GM18508 (cell line): ENCODE measurements around the gene SESN1.
"Not testable (repeated sequence)": the region's sequence is repeated elsewhere in the genome, so short reads cannot be mapped to it uniquely, and the experiment has no call there.

Experiments used
- ATAC-seq: cut with Tn5 transposase; IDR thresholded peaks from one replicate; pipeline ENCODE4 v1.9.1; 2021; ENCODE audit warnings: moderate number of reproducible peaks; ENCODE audit not compliant: insufficient read depth, unreplicated experiment

The SESN1 gene

GRCh38 chr6:109008054-109008453 lies 86.6 kb downstream of the SESN1 start:
- no peak for ATAC-seq

DNA sequence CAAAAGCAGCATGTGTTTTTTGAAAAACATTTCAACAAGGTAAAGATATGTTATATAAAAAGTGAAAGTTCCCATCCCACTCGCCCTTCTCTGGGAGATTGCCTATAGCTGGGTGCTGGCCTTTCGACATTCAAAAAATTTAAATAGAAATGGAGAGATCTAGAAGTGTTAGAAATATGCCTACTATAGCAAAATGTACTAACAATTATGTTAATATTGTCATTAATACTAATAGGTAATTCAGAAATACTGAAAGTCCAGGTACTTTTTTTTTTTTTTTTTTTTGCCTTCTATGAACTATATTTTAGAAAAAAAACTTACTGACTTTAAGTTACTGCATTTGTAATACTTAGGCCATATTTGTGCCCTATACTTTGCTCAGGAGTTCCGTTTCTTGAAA lies 87.1 kb downstream of the SESN1 start:
- ATAC-seq, result no peak

DNA sequence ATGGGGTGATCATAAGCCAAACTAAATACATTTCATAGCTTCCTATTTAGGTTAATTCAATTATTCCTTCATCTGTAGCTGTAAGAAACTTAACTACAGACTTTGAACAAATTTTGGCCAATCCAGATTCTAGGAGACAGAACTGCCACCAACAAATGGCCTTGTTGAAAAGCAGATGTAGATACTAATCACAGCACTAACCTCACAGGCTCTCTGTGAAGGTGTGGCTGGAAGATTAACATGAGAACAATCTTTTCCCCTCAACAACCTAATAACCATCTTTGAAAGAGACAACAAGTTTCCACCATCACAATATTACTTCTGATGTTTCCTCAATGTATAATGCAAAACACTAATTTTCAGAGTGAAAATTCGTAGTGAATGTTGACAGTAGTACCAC lies 87.8 kb downstream of the SESN1 start:
- no peak for ATAC-seq

GRCh38 chr6:109002882-109003281 lies 91.8 kb downstream of the SESN1 start:
- ATAC-seq, result no peak

DNA sequence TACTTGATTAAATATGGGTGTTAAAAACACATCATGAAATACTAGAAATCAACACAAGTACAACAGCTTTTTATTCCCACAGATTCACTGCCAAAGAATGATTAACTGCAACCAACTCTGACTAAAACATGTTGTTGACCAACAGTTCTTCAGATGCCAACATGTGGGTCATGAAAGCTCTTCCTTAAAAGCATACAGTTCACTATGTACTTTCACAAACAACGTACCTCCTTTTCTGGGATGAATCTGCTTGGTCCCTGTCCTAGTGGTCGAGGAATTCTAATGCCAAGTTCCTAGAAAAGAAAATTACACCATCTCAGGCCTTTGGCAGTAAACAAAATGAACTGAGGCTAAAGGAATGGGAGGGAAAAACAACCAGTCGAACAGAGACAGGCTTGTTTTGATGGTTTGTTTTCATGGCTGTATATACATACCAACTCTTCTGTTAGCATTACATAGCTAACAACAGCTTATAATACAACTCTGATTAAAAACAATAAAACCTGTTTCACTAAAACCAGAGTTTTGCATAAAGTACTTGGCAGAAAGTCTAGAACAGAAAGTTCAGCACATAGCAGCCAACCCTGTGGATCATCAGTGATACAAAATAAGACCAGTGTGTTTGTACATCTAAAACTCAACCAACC lies 92.5 kb downstream of the SESN1 start:
- ATAC-seq, result no peak

DNA sequence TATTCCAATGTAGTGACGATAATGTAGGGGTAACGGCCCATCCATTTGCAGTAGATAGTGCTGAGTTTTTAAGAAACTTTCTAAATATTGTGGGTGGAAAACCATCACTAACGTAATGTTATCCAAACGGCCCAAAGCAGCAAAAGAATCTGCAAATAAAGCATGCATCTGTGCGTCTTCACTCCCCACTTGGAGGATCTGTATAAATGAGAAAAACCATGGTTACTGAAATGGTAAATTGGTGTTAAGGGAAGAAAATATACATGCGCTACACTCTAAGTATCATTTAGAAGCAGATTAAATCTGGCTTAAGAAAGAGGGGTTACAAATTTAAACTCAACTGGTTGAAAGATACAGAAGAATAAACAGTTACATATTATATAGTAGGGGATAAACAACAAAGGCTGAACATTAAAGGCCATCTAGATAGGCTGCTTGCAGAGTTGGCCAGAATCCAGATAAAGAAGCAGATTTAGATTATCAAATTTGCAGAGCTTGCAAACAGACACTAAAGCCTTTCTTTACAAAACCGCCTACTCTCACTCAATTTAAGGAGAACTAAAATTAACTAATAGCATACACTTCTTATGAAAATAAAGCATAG lies 93.3 kb downstream of the SESN1 start:
- ATAC-seq, result no peak

DNA sequence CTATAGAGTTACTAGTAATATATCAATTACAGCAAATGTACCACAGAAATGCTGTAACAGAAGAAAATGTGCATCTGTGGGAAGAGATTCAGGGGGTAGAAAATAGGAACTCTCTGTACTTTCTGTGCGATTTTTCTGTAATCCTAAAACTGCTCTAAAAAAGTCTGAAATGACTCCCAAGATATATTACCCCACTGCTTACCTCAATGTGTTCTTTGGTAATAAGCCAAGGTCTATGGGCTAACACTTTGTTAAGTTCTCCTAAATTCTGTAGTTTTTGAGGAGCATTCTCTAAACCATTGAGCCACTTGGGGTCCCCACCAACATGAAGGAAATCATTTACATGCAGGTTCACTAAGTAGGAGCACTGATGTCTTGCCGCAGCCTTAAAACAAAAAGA lies 94.4 kb downstream of the SESN1 start:
- ATAC-seq, result no peak

DNA sequence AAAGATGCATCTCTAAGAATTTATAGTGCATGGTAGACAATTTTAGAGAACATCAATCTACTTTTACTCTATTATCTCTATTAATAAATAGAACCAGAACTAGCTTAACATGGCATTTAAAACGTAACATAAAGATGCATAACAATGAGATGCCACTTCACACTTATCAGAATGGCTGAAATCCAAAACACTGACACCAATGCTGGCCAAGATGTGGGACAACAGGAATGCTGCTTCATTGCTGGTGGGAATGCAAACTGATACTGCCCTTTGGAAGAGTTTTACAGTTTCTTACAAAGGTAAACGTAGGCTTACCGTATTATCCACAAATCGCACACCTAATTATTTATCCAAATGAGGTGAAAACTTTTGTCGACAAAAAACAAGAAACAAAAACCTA lies 95.2 kb downstream of the SESN1 start:
- no peak for ATAC-seq

DNA sequence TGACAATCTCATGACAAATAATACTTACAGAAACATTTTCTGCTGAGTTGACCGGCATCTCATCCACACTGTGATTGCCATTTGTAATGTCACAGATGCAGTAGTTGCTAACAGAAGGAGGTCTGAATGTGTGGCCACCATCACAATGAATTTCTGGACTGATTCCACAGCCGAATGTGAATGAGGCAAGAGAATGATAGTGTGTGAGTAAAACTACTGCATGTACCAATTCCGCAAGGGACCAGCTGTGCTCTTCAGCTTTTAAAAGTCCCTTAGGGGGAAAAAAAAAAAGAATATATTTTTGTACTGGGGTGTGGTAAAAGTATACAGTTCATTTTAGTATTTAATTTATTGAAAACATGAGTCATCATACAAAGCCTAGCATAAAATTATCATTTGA lies 96.2 kb downstream of the SESN1 start:
- no peak for ATAC-seq

DNA sequence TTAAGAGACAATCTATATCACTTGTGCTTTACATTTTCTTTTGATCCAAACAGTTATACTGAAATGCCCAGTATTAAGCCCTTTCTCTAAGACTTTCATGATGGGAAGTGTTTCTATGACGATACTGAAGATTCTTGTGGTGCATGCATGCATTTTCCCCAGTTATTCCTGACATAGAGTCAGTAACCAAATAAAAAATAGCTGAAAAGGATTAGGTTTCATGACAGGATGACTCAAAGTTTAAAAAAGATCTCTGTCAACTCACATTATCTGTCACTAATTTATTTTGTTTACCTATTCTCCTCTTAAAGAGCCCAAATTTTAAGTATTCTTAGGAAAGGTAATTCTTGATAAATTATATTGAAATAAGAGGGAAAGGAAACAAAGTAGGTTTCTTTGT lies 98.4 kb downstream of the SESN1 start:
- no peak for ATAC-seq

- ATAC-seq, result no peak
These were observed 99.3 kb downstream of the SESN1 start for GRCh38 chr6:108995296-108995695.

- no peak for ATAC-seq
These were observed 100.8 kb downstream of the SESN1 start for GRCh38 chr6:108993876-108994275.

- ATAC-seq, result no peak
These were observed 104.9 kb downstream of the SESN1 start for GRCh38 chr6:108989700-108990099.

GRCh38 chr6:108988765-108989164 lies 105.9 kb downstream of the SESN1 start:
- no peak for ATAC-seq

GRCh38 chr6:108988296-108988695 lies 106.3 kb downstream of the SESN1 start:
- ATAC-seq, result no peak

DNA sequence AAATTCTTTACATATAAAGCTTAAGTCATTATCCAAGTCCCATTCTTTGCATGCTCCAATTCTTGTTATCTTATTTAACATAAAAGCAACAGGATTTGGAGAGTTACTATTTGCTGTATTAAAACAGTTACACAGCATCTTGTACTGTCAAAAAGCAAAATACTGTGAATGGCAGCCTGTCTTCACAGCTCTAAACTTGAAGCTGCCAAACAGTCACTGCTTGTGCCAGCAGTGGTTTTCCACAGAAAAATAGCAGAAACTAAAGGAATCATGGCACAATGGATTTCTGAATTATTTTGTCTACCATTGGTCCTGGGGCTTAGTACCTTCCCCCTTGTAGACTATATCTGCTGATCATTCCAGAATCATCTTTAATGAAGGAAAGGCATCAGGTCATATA lies 107.5 kb downstream of the SESN1 start:
- ATAC-seq, result no peak

DNA sequence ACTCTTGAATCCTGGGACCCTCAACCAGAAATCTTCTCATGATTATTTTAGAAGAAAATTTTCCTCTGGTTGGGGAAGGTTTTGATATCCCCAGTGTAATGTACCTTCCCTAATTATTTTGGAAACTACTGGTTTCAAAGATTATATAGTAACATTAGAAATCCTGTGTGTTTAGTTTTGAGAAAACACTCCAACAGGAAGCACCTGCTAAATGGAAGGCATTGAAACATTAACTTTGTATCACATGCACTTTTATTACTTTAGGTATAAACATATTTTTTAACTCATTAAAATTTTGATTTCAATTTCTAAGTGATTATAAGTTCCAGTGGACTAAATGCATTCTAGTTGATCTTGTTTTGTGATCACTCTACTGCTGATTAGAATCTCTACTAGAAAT lies 109.3 kb downstream of the SESN1 start:
- no peak for ATAC-seq

DNA sequence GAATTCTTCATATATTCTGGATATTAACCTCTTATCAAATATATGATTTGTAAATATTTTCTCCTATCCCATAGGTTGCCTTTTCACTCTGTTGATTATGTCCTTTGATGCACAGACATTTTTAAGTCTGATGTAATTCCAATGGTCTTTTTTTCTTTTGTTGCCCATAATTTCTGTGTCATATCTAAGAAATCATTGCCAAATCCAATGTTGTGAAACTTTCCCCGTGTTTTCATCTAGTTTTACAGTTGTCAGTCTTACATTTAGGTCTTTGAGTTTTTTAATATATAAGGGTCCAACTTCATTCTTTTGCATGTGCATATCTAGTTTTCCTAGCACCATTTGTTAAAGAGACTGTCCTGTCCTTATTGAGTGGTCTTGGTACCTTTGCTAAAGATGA lies 111.5 kb downstream of the SESN1 start:
- no peak for ATAC-seq

DNA sequence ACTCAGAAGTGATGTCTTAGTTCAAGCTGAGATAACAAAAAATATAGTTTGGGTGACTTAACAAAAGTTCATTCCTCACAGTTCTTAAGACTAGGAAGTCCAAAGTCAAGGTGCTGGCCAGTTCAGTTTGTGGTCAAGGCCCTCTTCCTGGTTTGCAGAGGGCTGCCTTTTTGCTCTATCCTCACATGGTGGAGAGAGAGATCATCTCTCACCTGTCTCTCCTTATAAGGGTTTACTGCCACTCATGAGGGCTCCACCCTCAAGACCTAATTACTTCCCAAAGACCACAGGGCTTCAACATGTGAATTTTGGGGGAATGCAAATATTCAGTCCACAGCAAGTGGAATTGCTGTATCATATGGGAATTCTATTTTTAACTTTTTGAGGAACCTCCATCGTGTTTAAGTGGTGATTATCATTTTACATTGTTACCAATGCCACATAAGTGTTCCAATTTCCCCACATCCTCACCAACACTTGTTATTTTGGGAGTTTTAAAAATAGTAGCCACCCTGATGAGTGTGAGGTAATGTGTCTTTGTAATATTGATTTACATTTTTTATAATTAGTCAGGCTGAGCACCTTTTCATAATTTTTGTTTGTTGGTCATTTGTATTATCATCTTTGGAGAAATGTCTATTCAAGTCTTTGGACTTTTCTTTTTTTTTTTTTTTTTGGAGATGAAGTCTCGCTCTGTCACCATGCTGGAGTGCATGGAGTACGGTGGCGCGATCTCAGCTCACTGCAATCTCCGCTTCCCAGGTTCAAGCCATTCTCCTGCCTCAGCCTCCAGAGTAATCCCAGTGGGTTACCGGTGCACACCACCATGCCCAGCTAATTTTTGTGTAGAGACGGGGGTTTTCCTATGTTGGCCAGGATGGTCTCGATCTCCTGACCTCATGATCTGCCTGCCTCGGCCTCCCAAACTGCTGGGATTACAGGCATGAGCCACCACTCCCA lies 112.2 kb downstream of the SESN1 start:
- ATAC-seq, result no peak

DNA sequence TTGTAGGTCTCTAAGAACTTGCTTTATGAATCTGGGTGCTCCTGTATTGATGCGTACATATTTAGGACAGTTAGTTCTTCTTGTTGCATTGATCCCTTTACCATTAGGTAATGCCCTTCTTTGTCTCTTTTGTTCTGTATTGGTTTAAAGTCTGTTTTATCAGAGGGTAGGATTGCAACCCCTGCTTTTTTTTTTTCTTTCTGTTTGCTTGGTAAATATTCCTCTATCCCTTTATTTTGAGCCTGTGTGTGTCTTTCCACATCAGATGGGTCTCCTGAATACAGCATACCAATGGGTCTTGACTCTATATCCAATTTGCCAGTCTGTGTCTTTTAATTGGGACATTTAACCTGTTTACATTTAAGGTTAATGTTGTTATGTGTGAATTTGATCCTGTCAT lies 116.0 kb downstream of the SESN1 start:
- not testable (repeated sequence) for ATAC-seq

DNA sequence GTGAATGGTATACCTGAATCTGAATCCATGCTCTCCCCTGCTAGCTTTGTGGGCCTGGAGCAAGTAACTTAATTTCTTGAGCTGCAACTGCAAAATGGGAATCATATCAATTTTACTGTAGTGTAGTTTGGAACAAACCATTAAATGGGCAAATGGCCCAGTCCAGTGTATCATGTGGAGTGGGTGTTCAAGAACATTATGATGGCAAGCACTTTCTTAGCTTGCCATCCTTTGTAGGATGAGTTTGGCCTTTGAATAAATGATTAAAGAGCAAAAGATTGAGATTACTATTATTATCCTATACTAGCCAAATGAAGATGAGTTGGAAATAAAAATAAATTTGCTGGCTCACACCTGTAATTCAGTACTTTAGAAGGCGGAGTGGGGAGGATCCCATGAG lies 120.4 kb downstream of the SESN1 start:
- no peak for ATAC-seq
